Hematopoietic multipotent progenitor cell (in vitro differentiated cells): ENCODE results near the gene RXRA. TPM values are rescaled to one million over a fixed set of nuclear protein-coding genes. Genes with fewer than 3 reads are reported as not detected.

Source experiments
- DNase-seq, 3 donors: peaks; one replicate each; pipeline ENCODE4 v3.0.0-alpha.2; 2011 to 2015; ENCODE audit warnings: low read depth in 2 of 3, low spot score in 2 of 3
- total RNA-seq: library from RNA; depleted of rRNA; stranded (reverse); fragments of >200 nt; gene quantifications from one replicate; pipeline ENCODE4 v1.2.3, GENCODE V29; 2012

RXRA gene
- total RNA-seq, 1 donor, result 27.7 TPM

- DNase-seq, result no peak
Measured at GRCh38 chr9:134393582-134394280, 67.5 kb downstream of the RXRA start.

- DNase-seq, result no peak
Measured at GRCh38 chr9:134395002-134395517, 68.8 kb downstream of the RXRA start.

- DNase-seq, result no peak
Measured at GRCh38 chr9:134395737-134396257, 69.5 kb downstream of the RXRA start.

GRCh38 chr9:134396258-134396742 lies 70.0 kb downstream of the RXRA start:
- DNase-seq, result peak in 2 of 3 donors; percentile 77 to 78

GRCh38 chr9:134396825-134397224 lies 70.6 kb downstream of the RXRA start:
- peak in 2 of 3 donors; percentile 51 to 52 for DNase-seq

GRCh38 chr9:134398756-134399155 lies 72.5 kb downstream of the RXRA start:
- DNase-seq, result no peak

GRCh38 chr9:134399435-134400056 lies 73.3 kb downstream of the RXRA start:
- no peak for DNase-seq

- no peak for DNase-seq
Measured at GRCh38 chr9:134400283-134400682, 74.0 kb downstream of the RXRA start.

GRCh38 chr9:134401391-134401790 lies 75.1 kb downstream of the RXRA start:
- DNase-seq, result no peak

GRCh38 chr9:134402182-134402581 lies 75.9 kb downstream of the RXRA start:
- no peak for DNase-seq

GRCh38 chr9:134403292-134403681 lies 77.0 kb downstream of the RXRA start:
- no peak for DNase-seq

- peak in 2 of 3 donors; percentile 87 to 92 for DNase-seq
Measured at GRCh38 chr9:134403682-134404301, 77.5 kb downstream of the RXRA start.

- DNase-seq, result no peak
Measured at GRCh38 chr9:134404376-134405358, 78.4 kb downstream of the RXRA start.

GRCh38 chr9:134405527-134405926 lies 79.3 kb downstream of the RXRA start:
- DNase-seq, result peak in 2 of 3 donors; percentile 54 to 61

- no peak for DNase-seq
Measured at GRCh38 chr9:134406366-134407120, 80.3 kb downstream of the RXRA start.

- peak; percentile 50 to 94 (median 93) for DNase-seq
Measured at GRCh38 chr9:134407121-134407779, 81.0 kb downstream of the RXRA start.

GRCh38 chr9:134408389-134408788 lies 82.1 kb downstream of the RXRA start:
- DNase-seq, result no peak

GRCh38 chr9:134408939-134409737 lies 82.9 kb downstream of the RXRA start:
- peak in 1 of 3 donors; percentile 62 for DNase-seq
